VCaP (cell line): ENCODE results near the gene PDLIM4.

Source experiments
- H3K27ac ChIP-seq: fragments of 450-650 bp; 2 replicates; pipeline ENCODE4 v1.5.1; 2017
- TF ChIP-seq, protein P1 (sequence below): fragments of 450-650 bp; conservative IDR thresholded peaks from 2 replicates; pipeline ENCODE4 v1.5.1; 2017; ENCODE audit warnings: mild to moderate bottlenecking, moderate library complexity

The PDLIM4 gene, protein sequence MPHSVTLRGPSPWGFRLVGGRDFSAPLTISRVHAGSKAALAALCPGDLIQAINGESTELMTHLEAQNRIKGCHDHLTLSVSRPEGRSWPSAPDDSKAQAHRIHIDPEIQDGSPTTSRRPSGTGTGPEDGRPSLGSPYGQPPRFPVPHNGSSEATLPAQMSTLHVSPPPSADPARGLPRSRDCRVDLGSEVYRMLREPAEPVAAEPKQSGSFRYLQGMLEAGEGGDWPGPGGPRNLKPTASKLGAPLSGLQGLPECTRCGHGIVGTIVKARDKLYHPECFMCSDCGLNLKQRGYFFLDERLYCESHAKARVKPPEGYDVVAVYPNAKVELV

GRCh38 chr5:132257131-132258101 is at the start of gene PDLIM4:
Gene PDLIM4, plus strand, starts transcription at chr5:132257696. Its CDS starts 39 bp downstream, at chr5:132257735.
- TF ChIP-seq, protein P1, sequence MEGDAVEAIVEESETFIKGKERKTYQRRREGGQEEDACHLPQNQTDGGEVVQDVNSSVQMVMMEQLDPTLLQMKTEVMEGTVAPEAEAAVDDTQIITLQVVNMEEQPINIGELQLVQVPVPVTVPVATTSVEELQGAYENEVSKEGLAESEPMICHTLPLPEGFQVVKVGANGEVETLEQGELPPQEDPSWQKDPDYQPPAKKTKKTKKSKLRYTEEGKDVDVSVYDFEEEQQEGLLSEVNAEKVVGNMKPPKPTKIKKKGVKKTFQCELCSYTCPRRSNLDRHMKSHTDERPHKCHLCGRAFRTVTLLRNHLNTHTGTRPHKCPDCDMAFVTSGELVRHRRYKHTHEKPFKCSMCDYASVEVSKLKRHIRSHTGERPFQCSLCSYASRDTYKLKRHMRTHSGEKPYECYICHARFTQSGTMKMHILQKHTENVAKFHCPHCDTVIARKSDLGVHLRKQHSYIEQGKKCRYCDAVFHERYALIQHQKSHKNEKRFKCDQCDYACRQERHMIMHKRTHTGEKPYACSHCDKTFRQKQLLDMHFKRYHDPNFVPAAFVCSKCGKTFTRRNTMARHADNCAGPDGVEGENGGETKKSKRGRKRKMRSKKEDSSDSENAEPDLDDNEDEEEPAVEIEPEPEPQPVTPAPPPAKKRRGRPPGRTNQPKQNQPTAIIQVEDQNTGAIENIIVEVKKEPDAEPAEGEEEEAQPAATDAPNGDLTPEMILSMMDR: no peak

DNA sequence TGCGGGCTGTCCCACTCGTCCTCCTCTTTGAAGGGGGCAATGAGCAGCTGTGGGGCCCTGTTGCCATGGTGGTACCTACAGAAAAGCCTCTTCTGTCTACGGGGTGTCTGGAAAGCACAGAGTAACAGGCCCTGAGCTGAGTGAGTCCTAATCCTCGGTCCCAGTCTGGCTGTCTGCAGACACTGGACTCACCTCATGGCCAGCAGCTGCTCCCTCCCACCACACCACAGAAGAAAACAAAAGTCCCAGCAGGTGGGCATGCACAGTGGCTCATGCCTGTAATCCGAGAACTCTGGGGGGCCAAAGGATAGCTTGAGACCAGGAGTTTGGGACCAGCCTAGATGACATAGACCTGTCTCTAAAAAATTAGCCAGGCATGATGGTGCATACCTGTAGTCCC is 49.7 kb upstream of the PDLIM4 start:
- H3K27ac ChIP-seq: no peak overlapping the region
- TF ChIP-seq, protein P1: no peak

More at GRCh38 chr5:132257131-132258101, at the start of gene PDLIM4:
- no peak within 1 kb of the TSS; the same call in 1 of the 2 replicates for H3K27ac ChIP-seq

DNA sequence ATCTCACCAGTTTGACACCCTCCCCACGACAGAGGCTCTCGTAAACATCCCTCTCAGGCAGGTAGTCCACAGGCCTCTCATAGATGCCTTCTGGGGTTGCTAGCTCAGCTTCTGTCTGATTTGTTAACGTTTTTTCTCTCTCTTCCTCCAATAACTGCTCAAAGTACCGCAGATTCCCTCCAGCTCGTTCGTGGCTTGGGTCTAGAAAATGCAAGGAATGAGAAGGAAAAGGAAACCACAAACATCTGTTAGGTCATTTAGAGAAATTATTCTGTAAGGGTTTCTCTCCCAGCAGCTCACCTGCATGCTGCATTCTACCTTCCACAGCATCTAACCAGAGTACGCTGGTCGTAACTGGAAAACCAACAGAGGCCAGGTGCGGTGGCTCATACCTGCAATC is 48.4 kb upstream of the PDLIM4 start:
- TF ChIP-seq, protein P1: no peak

DNA sequence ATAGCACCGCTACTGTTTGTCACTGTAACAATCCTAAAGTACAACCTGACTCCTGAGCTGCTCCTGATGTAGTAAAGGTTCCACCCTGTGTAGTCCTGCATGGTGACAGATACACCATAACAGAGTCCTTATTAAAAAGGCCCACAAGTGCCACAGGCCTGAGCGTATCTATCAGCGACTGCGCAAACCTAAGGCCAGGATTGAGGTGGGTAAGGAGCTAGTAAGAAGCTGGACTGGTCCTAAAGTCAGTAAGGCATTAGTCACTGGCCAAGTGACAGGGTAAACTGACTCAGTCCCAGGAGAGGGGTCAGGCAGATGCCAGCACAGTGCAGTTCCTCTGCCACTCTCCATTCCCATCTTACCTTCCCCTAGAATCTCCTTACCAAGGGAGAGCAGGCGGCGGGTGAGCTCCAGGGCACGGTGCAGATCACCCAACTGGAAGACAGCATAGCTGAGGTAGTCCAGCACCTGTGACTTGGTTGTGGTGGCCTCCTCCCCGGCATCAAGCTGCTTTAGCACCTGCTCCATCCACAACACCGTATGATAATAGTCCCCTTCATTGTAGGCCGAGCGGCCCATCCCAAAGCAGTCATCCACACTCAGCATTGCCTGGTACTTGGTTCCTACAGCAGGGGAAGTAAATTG is 47.5 kb upstream of the PDLIM4 start:
- H3K27ac ChIP-seq: no peak overlapping the region
- TF ChIP-seq, protein P1: no peak

More for the DNA sequence above, 48.4 kb upstream of the PDLIM4 start:
- no peak overlapping the region for H3K27ac ChIP-seq

DNA sequence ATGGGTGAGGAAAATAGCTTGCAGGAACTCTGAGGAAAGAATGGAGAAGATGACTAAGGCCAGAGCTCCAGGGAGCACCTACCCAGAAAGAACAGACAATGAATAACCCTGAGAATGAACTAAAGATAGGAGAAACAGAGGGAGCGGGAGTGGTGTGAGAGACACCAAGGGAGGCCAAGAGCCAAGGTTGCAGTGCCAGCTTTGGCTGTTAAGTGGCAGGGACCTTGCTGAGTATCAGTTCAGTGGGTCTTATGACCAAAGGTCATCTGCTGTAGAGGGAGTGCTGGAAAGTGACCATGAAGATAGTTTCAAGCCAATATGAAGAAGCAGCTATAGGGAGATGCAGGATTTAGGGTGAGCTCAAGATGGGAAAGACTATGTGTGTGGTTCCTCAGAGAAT is 46.6 kb upstream of the PDLIM4 start:
- TF ChIP-seq, protein P1: no peak

DNA sequence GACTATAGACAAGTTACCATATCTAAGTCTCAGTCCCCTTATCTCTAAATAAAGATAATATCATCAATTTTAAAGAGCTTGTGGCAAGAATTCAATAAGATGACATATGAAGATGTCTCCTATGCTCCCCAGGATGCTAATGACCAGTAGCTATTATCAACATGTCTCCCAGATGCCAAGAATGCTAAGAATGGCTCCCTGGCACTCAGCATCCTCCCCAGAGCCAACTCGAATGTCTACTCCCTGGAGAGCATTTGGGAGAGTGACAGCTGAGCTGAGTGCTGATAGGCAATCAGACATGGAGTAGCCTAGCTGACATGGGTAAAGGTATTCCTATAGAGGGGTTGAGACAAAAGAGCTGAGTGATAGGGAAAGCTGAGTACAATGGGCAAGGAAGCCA is 45.7 kb upstream of the PDLIM4 start:
- TF ChIP-seq, protein P1: no peak
- H3K27ac ChIP-seq: no peak overlapping the region

More for the DNA sequence above, 46.6 kb upstream of the PDLIM4 start:
- H3K27ac ChIP-seq: no peak overlapping the region

- no peak overlapping the region for H3K27ac ChIP-seq
- TF ChIP-seq, protein P1: no peak
Measured at GRCh38 chr5:132213666-132214065, 43.8 kb upstream of the PDLIM4 start.
